ENCODE results near the gene TIGAR. TPM values are rescaled to one million over a fixed set of nuclear protein-coding genes. Genes with fewer than 3 reads are reported as not detected.

Gene TIGAR
- polyA plus RNA-seq, 6 donors from 2014 or later: 3.3 to 9.4 (median 5.6) TPM

- Mint-ChIP-seq H3K27me3 (no peaks in the 10 kb centered on the region), H3K27ac (peak overlapping the region in 2 of 6 donors; percentile 59 to 67), H3K36me3 (peaks cover 10 to 25% of the 10 kb centered on the region in 2 donors), H3K4me1 (peaks cover 12 to 18% (median 14%) of the 10 kb centered on the region in 3 donors), H3K9me3 (no peaks in the 10 kb centered on the region), H3K4me3 (no peak overlapping the region)
- ATAC-seq (ENCODE audit: low read depth in 2 of 2) (no peak), DNase-seq (no peak)
Observed at GRCh38 chr12:4331842-4332241, 10.8 kb downstream of the TIGAR start.

GRCh38 chr12:4346931-4347330 is 25.9 kb downstream of the TIGAR start:
- no peaks in the 10 kb centered on the region for H3K27me3 Mint-ChIP-seq
- DNase-seq (no peak), ATAC-seq (ENCODE audit: low read depth in 2 of 2) (no peak)
- peaks cover 0 to 8% (median 3%) of the 10 kb centered on the region in 7 donors for H3K9me3 Mint-ChIP-seq
- H3K36me3 Mint-ChIP-seq: peaks cover 0 to 6% of the 10 kb centered on the region in 2 donors
- H3K27ac Mint-ChIP-seq: peak overlapping the region in 1 of 6 donors; percentile 9
- H3K4me3 Mint-ChIP-seq: no peak overlapping the region
- H3K4me1 Mint-ChIP-seq: no peaks in the 10 kb centered on the region

- Mint-ChIP-seq H3K27ac (peak overlapping the region in 2 of 6 donors; percentile 70 to 75), H3K36me3 (peaks cover 0 to 6% of the 10 kb centered on the region in 2 donors), H3K4me1 (no peaks in the 10 kb centered on the region), H3K27me3 (no peaks in the 10 kb centered on the region), H3K4me3 (no peak overlapping the region), H3K9me3 (no peaks in the 10 kb centered on the region)
- no peak for DNase-seq
- peak; percentile 40 for ATAC-seq (ENCODE audit: low read depth in 2 of 2)
Observed at GRCh38 chr12:4353785-4354208, 32.8 kb downstream of the TIGAR start.

GRCh38 chr12:4355156-4356040 is 34.4 kb downstream of the TIGAR start:
- peaks cover 0 to 7% (median 1%) of the 10 kb centered on the region in 7 donors for H3K9me3 Mint-ChIP-seq
- no peaks in the 10 kb centered on the region for H3K27me3 Mint-ChIP-seq
- no peak overlapping the region for H3K4me3 Mint-ChIP-seq
- ATAC-seq (ENCODE audit: low read depth in 2 of 2) (no peak), DNase-seq (no peak)
- no peak overlapping the region for H3K27ac Mint-ChIP-seq
- H3K4me1 Mint-ChIP-seq: no peaks in the 10 kb centered on the region
- peaks cover 0 to 6% of the 10 kb centered on the region in 2 donors for H3K36me3 Mint-ChIP-seq

GRCh38 chr12:4356041-4356327 is 35.0 kb downstream of the TIGAR start:
- Mint-ChIP-seq H3K36me3 (peaks cover 0 to 2% of the 10 kb centered on the region in 2 donors), H3K4me3 (no peak overlapping the region), H3K4me1 (no peaks in the 10 kb centered on the region), H3K27ac (no peak overlapping the region), H3K27me3 (no peaks in the 10 kb centered on the region), H3K9me3 (peaks cover 0 to 7% (median 2%) of the 10 kb centered on the region in 7 donors)
- DNase-seq (peak; percentile 7), ATAC-seq (ENCODE audit: low read depth in 2 of 2) (no peak)

GRCh38 chr12:4366090-4366489 is 45.1 kb downstream of the TIGAR start:
- DNase-seq: no peak
- Mint-ChIP-seq H3K36me3 (no peaks in the 10 kb centered on the region), H3K4me1 (no peaks in the 10 kb centered on the region), H3K4me3 (no peak overlapping the region), H3K27me3 (peaks cover 17 to 51% (median 19%) of the 10 kb centered on the region in 3 donors), H3K9me3 (no peaks in the 10 kb centered on the region), H3K27ac (no peak overlapping the region)
- no peak for ATAC-seq (ENCODE audit: low read depth in 2 of 2)

- Mint-ChIP-seq H3K36me3 (no peaks in the 10 kb centered on the region), H3K4me3 (no peak overlapping the region), H3K4me1 (no peaks in the 10 kb centered on the region), H3K27me3 (peaks cover 30 to 72% (median 38%) of the 10 kb centered on the region in 3 donors), H3K27ac (no peak overlapping the region), H3K9me3 (peaks cover 0 to 2% (median 0%) of the 10 kb centered on the region in 7 donors)
- ATAC-seq (ENCODE audit: low read depth in 2 of 2) (no peak), DNase-seq (no peak)
Observed at GRCh38 chr12:4369548-4369947, 48.5 kb downstream of the TIGAR start.

- Mint-ChIP-seq H3K27ac (no peak overlapping the region), H3K9me3 (peaks cover 0 to 2% (median 0%) of the 10 kb centered on the region in 7 donors), H3K4me3 (no peak overlapping the region), H3K36me3 (no peaks in the 10 kb centered on the region), H3K27me3 (peaks cover 35 to 71% (median 43%) of the 10 kb centered on the region in 3 donors), H3K4me1 (no peaks in the 10 kb centered on the region)
- ATAC-seq (ENCODE audit: low read depth in 2 of 2): no peak
- no peak for DNase-seq
Observed at GRCh38 chr12:4370265-4370664, 49.3 kb downstream of the TIGAR start.

- H3K4me1 Mint-ChIP-seq: no peaks in the 10 kb centered on the region
- no peaks in the 10 kb centered on the region for H3K36me3 Mint-ChIP-seq
- H3K27ac Mint-ChIP-seq: no peak overlapping the region
- H3K27me3 Mint-ChIP-seq: peaks cover 33 to 65% (median 46%) of the 10 kb centered on the region in 3 donors
- DNase-seq: no peak
- no peak overlapping the region for H3K4me3 Mint-ChIP-seq
- ATAC-seq (ENCODE audit: low read depth in 2 of 2): no peak
- peaks cover 0 to 2% (median 0%) of the 10 kb centered on the region in 7 donors for H3K9me3 Mint-ChIP-seq
Observed at GRCh38 chr12:4372653-4373052, 51.6 kb downstream of the TIGAR start.

- Mint-ChIP-seq H3K27me3 (peaks cover 38 to 73% (median 60%) of the 10 kb centered on the region in 3 donors), H3K4me3 (no peak overlapping the region), H3K27ac (no peak overlapping the region), H3K36me3 (no peaks in the 10 kb centered on the region), H3K9me3 (peaks cover 0 to 2% (median 0%) of the 10 kb centered on the region in 7 donors), H3K4me1 (no peaks in the 10 kb centered on the region)
- no peak for DNase-seq
- no peak for ATAC-seq (ENCODE audit: low read depth in 2 of 2)
Observed at GRCh38 chr12:4375449-4375848, 54.4 kb downstream of the TIGAR start.

- no peak for ATAC-seq (ENCODE audit: low read depth in 2 of 2)
- Mint-ChIP-seq H3K4me3 (no peak overlapping the region), H3K36me3 (no peaks in the 10 kb centered on the region), H3K4me1 (no peaks in the 10 kb centered on the region), H3K27me3 (peaks cover 31 to 69% (median 57%) of the 10 kb centered on the region in 3 donors), H3K27ac (no peak overlapping the region), H3K9me3 (no peaks in the 10 kb centered on the region)
- DNase-seq: no peak
Observed at GRCh38 chr12:4378772-4379171, 57.8 kb downstream of the TIGAR start.

GRCh38 chr12:4379405-4379804 is 58.4 kb downstream of the TIGAR start, which contains the start of gene FGF23:
TSS of gene FGF23 (minus strand) at chr12:4379712. CDS start at chr12:4379582, 130 bp downstream.
- DNase-seq: no peak
- Mint-ChIP-seq H3K36me3 (no peaks in the 10 kb centered on the region), H3K4me1 (no peaks in the 10 kb centered on the region), H3K27me3 (peaks cover 27 to 63% (median 51%) of the 10 kb centered on the region in 3 donors), H3K4me3 (no peak within 1 kb of the TSS), H3K9me3 (no peaks in the 10 kb centered on the region), H3K27ac (no peak within 1 kb of the TSS)
- no peak for ATAC-seq (ENCODE audit: low read depth in 2 of 2)

GRCh38 chr12:4380332-4380731 is 59.3 kb downstream of the TIGAR start:
- Mint-ChIP-seq H3K9me3 (no peaks in the 10 kb centered on the region), H3K36me3 (no peaks in the 10 kb centered on the region), H3K27me3 (peaks cover 22 to 55% (median 45%) of the 10 kb centered on the region in 3 donors), H3K4me1 (no peaks in the 10 kb centered on the region), H3K27ac (no peak overlapping the region), H3K4me3 (no peak overlapping the region)
- DNase-seq (no peak), ATAC-seq (ENCODE audit: low read depth in 2 of 2) (no peak)

GRCh38 chr12:4383304-4383865 is 62.4 kb downstream of the TIGAR start:
- Mint-ChIP-seq H3K36me3 (no peaks in the 10 kb centered on the region), H3K4me3 (no peak overlapping the region), H3K9me3 (no peaks in the 10 kb centered on the region), H3K4me1 (no peaks in the 10 kb centered on the region), H3K27ac (no peak overlapping the region), H3K27me3 (peaks cover 14 to 42% (median 32%) of the 10 kb centered on the region in 3 donors)
- DNase-seq (no peak), ATAC-seq (ENCODE audit: low read depth in 2 of 2) (no peak)
